GM18505 (cell line): ENCODE data around the gene IRX6.
A peak's percentile ranks its signal among the peaks of the same experiment; 100 is the strongest.

Source experiments
- ATAC-seq: cut with Tn5 transposase; IDR thresholded peaks from one replicate; pipeline ENCODE4 v1.9.1; 2021; ENCODE audit not compliant: unreplicated experiment
- POLR2A ChIP-seq: IDR thresholded peaks from 4 replicates; pipeline ENCODE4 v1.6.1; 2011; ENCODE audit warnings: borderline replicate concordance; ENCODE audit not compliant: insufficient read depth, insufficient read length; ENCODE audit errors: extremely low read depth

Gene IRX6

DNA sequence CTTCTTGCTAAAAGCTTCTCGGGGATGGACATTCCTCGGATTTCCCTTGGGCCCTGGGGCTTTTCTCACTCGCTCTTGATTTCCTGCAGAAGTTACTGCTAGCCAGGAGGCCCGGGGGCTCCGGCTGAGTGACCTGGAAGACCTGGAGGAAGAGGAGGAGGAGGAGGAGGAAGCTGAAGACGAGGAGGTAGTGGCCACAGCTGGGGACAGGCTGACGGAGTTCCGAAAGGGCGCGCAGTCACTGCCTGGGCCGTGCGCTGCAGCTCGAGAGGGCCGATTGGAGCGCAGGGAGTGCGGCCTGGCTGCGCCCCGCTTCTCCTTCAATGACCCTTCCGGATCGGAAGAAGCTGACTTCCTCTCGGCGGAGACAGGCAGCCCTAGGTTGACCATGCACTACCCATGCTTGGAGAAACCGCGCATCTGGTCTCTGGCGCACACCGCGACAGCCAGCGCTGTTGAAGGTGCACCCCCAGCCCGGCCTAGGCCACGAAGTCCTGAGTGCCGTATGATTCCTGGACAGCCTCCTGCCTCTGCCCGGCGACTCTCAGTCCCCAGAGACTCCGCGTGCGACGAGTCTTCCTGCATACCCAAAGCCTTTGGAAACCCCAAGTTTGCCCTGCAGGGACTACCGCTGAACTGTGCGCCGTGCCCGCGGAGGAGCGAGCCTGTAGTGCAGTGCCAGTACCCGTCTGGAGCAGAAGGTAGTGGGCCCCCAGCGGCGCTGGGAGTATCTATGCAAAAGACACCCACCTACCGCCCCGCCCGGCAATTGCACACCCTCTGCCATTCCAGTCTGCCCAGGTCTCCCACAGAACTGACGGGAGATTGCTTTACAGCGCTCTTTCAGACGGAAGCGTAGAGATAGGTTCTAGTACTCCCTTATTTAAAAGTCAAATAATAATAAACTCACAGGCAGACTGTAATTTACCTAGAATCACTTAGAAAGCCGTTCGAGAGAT lies 4.9 kb downstream of the IRX6 start:
- TF ChIP-seq POLR2A, result no peak
- ATAC-seq, result no peak

DNA sequence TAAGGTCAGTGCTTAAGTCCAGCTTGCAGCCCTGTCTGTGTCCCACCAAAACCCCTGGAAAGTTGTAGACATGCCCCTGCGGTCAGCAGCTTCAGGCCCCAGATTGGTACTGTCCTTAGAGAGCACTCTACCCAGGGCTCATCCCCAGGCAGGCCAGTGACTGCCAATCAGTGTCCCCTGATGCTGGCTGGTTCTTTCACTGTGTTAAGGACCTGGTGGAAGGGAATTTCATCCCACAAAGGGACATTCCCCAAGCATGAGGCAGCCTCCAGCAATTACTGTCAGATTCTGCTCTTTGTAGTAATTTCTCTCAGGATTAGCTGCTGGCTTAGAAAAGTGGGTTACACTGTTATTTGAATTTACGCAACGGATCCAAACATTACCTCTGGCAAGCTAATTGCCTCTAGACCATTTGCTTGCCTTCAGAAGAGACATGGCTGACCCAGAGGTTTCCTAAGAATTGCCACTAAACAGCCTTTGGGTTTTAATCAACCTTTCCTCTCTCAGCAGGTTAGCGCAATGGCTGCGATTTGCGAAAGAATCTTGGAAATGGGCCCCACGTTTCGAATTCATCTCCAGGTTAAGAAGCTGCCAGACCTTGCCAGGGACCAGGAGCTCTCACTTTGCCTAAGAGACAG lies 5.9 kb downstream of the IRX6 start:
- TF ChIP-seq POLR2A, result no peak
- no peak for ATAC-seq

- no peak for ATAC-seq
- no peak for TF ChIP-seq POLR2A
These were observed 7.0 kb downstream of the IRX6 start for GRCh38 chr16:55330781-55331647.

- ATAC-seq, result no peak
- no peak for TF ChIP-seq POLR2A
These were observed 7.7 kb downstream of the IRX6 start for GRCh38 chr16:55331648-55332185.

- TF ChIP-seq POLR2A, result no peak
- ATAC-seq, result peak; percentile 57
These were observed 9.7 kb downstream of the IRX6 start for GRCh38 chr16:55333684-55334083.

DNA sequence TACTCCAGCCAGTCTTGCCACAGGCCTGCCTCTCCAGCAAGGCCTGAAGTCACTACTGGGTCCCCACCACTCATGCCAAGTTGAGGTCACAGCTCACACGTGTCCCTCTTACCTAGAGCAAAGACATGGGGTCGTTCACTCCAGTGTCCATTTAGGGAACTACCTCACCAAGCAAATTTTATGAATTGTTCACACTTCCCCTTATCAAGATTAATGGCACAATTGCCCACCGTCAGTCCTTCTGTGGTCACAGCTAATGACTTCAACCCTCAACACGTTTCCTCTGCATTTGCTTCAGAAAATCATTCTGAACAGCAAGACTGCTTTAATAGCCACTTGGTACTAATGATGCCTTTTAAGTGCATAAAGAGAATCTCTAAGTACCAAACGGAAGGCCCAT lies 14.6 kb downstream of the IRX6 start:
- no peak for ATAC-seq
- TF ChIP-seq POLR2A, result no peak

- TF ChIP-seq POLR2A, result no peak
- ATAC-seq, result no peak
These were observed 16.4 kb downstream of the IRX6 start for GRCh38 chr16:55340445-55340844.

GRCh38 chr16:55341681-55342080 lies 17.7 kb downstream of the IRX6 start:
- no peak for TF ChIP-seq POLR2A
- ATAC-seq, result no peak

DNA sequence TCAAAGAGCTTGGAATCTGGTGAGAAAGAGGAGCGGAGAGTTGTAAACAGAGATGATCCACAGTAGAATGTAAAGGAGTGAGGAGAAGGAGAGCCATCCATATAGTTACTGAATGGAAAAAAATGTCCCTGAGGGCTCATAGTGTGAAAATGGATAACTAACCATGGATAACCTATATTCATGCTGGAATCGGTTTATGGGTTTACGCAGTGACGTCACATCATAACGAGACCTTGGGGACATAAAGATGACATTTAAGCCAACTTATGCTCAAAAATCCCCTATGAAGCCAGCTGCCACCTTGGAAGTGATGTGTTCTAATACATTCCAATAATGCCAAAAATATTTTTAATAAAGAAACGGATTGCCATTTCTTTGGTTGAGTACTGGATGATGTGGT lies 22.5 kb downstream of the IRX6 start:
- no peak for ATAC-seq

DNA sequence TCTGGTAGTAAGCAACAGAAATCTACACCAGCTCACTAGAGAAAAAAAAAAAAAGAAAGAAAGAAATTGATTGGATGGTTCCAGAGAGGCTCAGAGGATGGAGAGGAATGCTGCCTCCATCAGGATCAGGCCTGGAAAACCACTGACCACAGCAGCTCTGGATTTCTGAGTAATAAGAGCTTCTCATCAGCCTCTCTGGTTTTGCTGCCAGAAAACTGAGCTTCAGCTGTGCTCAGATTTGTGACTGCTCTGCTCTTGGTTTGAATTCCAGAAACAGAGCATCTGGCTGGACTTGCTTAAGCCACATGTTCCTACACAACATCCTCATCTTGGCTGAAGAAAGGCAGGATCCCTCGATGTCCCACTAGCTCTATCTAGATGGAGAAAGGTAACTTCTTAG lies 25.9 kb downstream of the IRX6 start:
- no peak for TF ChIP-seq POLR2A
- no peak for ATAC-seq

More for the DNA sequence above, 22.5 kb downstream of the IRX6 start:
- TF ChIP-seq POLR2A, result no peak

DNA sequence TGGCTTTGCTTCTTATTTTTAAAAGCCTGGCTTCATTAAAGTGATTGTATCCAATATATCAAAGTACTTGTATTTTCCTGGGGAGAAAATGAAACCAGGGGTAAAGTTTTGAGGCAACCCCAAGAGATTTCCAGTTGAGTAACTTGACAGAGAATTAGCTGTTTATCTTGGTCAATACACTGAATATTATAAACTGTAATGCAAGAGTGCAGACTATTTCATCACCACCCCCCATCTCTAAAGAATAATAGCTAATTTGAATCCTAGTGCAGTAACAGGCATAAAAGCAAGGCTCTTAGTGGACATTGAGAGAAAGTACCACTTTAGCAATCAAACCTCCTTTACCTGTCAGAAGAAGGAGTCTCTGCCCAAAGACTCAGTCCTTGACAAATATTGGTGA lies 27.0 kb downstream of the IRX6 start:
- ATAC-seq, result no peak

DNA sequence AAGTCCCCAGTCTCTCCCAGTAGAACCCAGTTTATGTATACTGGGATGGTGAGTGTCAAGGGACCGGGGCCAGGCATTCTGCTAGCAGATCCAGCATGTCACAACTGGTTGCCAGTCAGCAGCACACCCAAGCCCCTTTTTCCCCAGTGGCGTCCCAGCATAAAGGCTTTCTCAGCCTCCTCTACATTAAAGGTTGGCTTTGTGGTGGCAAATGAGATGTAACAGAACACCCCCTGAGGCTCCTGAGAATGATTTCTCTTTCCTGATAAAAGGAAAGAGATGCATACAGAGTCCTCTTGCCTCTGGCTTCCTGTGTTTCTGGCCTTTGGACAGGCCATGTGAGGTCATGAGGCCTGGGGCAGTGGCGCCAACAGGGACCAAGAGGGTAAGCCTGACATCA lies 27.9 kb downstream of the IRX6 start:
- no peak for TF ChIP-seq POLR2A
- ATAC-seq, result no peak

More for the DNA sequence above, 27.0 kb downstream of the IRX6 start:
- TF ChIP-seq POLR2A, result no peak

GRCh38 chr16:55357241-55357640 lies 33.2 kb downstream of the IRX6 start:
- ATAC-seq, result no peak
- no peak for TF ChIP-seq POLR2A
